ENCODE results near the gene TMUB2.

- TF ChIP-seq REST (IDR thresholded peaks at IDR 0.05; ENCODE audit: borderline replicate concordance) (no peak), CTCF (IDR thresholded peaks at IDR 0.05; ENCODE audit: poor library complexity, severe bottlenecking) (no peak)
Measured at GRCh38 chr17:44190481-44190880, 3.7 kb downstream of the TMUB2 start.
